Camera-type eye (tissue), 1 donor: ENCODE results near the gene GRHPR. TPM values are rescaled to one million over a fixed set of nuclear protein-coding genes. Genes with fewer than 3 reads are reported as not detected.

Experiments used
- total RNA-seq: library from RNA; depleted of rRNA; stranded (reverse); fragments of >200 nt; gene quantifications from one replicate; pipeline ENCODE4 v1.2.3, GENCODE V29; 2014

GRHPR gene
- total RNA-seq: 94.9 TPM

GRCh38 chr9:37422289-37423104 is at the start of gene GRHPR:
GRHPR (plus strand) TSS chr9:37422696; CDS start chr9:37422751, 55 bp downstream.

GRCh38 chr9:37465249-37466036 is 42.9 kb downstream of the GRHPR start, which contains the start of gene ZBTB5:
ZBTB5 (minus strand) TSS chr9:37465450; CDS start chr9:37442551, 22,899 bp downstream.

GRCh38 chr9:37485389-37486255 is 63.1 kb downstream of the GRHPR start, which contains the start of gene POLR1E:
POLR1E (plus strand) TSS chr9:37485948; CDS start chr9:37486048, 100 bp downstream.

Other genes starting within 250 kb of the GRHPR start
- 31.8 TPM for gene ZBTB5, start 42.8 kb downstream of the GRHPR start, total RNA-seq
- 30.1 TPM for gene POLR1E, start 63.3 kb downstream of the GRHPR start, total RNA-seq
- gene FBXO10, start 153.7 kb downstream of the GRHPR start, total RNA-seq: 32.5 TPM
- gene TOMM5, start 169.9 kb downstream of the GRHPR start, total RNA-seq: 62.6 TPM
- gene FRMPD1, start 228.3 kb downstream of the GRHPR start, total RNA-seq: 34.9 TPM